Erythroblast (primary cell): ENCODE measurements around the gene CFAP61.

Experiments
- GATA1 ChIP-seq: IDR thresholded peaks from 2 replicates; pipeline ENCODE4 v1.6.1; 2011; ENCODE audit warnings: low read depth, mild to moderate bottlenecking, control low read depth, low read length, moderate library complexity
- POLR2A ChIP-seq: IDR thresholded peaks from 2 replicates; pipeline ENCODE4 v1.6.1; 2011; ENCODE audit warnings: mild to moderate bottlenecking, low read length

- no peak for TF ChIP-seq POLR2A
- no peak for TF ChIP-seq GATA1
Observed at GRCh38 chr20:20393207-20394120, 341.1 kb downstream of the CFAP61 start.
